GM19193 (cell line): ENCODE measurements around the gene KXD1.

ENCODE experiments used
- POLR2A ChIP-seq: IDR thresholded peaks from 4 replicates; pipeline ENCODE4 v1.6.1; 2011; ENCODE audit not compliant: insufficient read depth, insufficient read length; ENCODE audit errors: extremely low read depth

Gene KXD1

DNA sequence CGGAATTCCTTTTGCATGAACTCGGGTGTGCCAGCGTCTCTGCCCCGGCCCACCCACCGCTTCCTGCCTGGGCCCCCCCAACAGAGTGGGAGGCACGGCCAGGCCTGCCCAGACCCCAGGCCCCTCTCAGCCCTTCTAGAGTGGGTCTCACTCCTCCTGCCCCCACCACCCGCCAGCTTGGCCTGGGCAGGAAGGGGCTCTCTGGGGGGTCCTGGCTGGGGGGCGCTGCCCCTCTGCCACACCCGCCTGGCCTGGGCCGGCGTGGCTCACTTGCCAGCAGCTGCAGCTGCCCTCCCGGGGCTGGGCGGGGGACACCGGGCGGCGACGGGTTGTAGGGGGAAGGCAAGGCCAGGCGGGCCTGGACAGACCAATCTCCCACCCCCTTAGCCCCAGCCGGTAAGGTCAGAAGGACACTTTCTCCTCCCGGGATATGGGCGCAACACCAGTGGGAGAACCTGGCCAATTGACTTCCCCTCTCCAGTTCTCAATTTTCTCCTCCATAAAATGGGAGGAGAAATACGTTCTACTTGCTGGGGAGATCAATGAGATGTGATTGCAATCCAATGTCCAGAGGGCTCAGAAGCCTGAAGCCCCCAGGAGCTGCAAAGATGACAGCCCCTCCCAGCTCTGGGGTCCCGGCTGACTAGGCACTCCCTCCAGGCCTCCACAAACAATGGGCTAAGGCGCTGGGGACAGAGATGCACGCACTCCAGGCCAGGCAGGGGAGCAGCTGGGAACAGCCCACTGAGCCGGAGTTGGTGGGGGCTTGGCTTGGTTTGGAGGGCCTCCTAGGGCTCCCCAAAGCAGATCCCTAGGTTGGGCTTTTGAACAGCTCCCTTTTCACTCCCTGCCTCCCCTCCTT, 46.5 kb downstream of the KXD1 start:
- TF ChIP-seq POLR2A: no peak

DNA sequence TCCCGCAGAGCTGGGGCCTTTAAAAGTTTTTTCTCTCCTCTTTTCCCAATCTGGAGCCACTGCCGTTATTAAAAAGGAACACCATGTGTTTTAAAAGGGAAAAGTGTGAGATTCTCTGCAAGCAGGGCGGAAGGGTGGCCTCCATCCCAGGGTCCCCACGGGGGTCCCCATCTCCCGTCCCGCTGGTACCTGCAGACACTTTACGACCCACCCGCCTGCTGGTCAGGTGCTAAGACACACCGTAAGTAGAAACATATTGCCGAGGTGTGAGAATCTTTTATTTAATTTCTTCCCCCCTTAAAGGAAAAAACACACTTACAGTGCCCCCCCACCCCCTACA, 47.1 kb downstream of the KXD1 start:
- TF ChIP-seq POLR2A: no peak

DNA sequence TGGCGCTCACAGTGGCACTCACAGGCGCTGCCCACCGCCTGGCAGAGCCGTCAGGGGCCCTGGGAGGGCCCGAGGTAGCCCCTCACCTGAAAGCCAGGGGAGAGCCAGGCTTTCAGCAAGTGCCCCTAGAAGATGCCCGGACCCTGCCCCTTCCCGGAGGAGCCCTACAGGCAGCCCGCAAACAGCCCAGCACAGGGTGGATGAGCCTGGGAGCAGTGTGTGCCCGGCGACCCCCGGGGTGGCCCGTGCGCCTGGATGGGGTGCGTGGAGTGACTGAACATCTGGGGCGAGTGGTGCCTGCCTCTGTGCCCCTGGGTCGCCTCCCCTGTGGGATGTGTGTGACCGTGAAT, 47.5 kb downstream of the KXD1 start:
- TF ChIP-seq POLR2A: no peak

DNA sequence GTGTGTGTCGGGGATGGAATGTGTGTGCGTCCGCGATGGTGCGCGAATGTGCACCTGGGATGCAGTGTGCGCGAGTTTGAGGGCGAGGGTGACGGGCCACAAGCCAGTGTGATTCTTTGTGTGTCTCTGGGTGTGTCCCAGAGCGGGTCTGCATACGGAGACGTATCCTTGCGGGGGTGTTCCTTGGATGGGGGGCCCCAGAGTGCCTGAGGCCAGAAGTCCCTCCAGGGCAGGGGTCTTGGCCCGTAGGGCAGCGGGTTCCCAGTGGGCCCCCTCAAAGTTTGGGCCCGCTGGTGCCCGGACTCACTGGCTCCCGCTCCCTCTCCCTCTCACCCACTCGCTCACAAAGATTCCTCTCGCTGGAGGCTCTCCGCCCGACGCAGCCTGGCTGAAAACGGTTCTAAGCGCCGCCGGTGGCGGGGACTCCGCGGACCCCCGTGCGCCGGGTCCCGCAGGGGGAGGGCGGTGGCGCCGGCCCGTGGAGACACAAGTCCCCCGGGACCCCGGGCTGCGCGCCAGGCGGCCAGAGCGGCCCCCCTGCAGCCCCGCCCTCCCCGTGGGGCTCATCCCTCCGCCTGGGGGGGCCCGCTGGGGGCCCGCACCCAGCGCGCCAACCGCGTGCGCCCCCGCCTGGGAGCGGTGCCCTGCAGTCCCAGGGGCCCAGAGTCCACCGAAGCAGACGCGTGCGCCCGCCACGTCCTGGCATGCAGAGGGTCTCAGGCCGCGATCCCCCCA, 48.0 kb downstream of the KXD1 start:
- no peak for TF ChIP-seq POLR2A

DNA sequence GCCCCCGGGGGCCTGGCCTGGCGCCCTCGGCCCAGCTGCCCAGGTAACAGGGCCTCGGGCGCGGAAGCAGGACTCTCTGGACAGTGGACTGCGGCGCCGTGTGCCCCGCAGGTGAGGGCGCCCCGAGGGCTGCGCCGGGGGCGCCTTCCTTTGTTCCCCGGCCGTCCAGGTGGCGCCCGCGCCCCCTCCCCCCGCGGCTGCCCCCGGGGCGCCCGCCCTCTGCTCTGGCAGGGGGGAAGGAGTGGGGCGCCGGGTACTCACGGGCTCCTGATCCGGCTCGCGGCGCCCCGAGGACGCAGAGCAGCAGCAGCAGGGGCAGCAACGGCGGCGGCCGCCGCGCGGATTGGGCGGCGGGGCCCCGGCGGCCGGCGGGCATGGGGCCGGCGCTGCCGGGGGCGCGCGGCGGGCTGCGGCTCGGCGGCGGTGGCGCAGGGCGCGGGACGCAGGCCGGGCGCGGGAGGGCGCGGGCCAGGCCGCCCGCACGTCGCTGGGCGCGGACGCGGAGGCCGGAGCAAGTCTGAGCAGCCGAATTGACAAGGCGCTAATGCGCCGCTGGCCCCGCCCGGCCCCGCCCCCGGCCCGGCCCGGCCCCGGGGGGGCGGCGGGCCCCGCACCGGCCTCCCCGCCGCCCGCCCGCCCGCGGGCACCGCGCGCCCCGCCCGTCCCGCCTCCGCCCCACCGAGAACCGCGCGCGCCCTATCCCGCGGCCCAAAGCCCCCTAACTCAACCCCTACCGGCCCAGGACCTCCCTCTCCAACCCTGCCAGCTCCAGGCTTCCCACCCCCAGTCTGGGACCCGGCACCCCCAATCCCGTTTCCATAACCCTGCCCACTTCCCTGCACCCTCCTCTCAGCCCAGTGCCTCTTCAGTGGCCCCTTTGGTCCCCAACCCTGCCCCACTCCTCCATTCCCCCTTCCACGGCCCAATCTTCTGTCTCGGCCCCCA, 48.9 kb downstream of the KXD1 start, which contains the start of gene CRLF1:
TSS of gene CRLF1 (minus strand) at position 519 of the 945 bp plus-strand sequence. CDS start at position 376, 143 bp downstream.
- TF ChIP-seq POLR2A: no peak

GRCh38 chr19:18607226-18608101, 49.8 kb downstream of the KXD1 start:
- TF ChIP-seq POLR2A: no peak

- TF ChIP-seq POLR2A: no peak
Observed at GRCh38 chr19:18608102-18608804, 50.6 kb downstream of the KXD1 start.

- no peak for TF ChIP-seq POLR2A
Observed at GRCh38 chr19:18608805-18609716, 51.4 kb downstream of the KXD1 start.

GRCh38 chr19:18609717-18610051, 52.0 kb downstream of the KXD1 start:
- TF ChIP-seq POLR2A: no peak

DNA sequence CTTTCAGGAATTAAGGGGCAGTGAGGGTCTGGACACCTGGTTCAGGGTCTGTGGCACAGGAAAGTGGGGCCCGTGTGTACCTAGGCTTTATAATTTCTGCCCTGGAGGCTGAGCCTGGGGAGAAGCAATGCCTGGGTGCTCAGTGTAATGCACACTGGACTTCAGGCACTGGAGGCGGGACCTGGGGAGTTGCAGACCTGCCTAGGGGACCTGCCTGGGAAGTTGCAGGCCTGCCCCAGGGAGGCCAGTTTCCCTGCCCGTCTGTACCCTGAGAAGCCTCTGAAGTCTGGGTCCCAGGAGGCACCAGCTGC, 52.5 kb downstream of the KXD1 start:
- TF ChIP-seq POLR2A: no peak

- TF ChIP-seq POLR2A: no peak
Observed at GRCh38 chr19:18610556-18611326, 53.1 kb downstream of the KXD1 start.
